ENCODE results near the gene AFF4.

GRCh38 chr5:132871459-132872284, 91.8 kb downstream of the AFF4 start:
- TF ChIP-seq, protein P1, sequence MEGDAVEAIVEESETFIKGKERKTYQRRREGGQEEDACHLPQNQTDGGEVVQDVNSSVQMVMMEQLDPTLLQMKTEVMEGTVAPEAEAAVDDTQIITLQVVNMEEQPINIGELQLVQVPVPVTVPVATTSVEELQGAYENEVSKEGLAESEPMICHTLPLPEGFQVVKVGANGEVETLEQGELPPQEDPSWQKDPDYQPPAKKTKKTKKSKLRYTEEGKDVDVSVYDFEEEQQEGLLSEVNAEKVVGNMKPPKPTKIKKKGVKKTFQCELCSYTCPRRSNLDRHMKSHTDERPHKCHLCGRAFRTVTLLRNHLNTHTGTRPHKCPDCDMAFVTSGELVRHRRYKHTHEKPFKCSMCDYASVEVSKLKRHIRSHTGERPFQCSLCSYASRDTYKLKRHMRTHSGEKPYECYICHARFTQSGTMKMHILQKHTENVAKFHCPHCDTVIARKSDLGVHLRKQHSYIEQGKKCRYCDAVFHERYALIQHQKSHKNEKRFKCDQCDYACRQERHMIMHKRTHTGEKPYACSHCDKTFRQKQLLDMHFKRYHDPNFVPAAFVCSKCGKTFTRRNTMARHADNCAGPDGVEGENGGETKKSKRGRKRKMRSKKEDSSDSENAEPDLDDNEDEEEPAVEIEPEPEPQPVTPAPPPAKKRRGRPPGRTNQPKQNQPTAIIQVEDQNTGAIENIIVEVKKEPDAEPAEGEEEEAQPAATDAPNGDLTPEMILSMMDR (IDR thresholded peaks at IDR 0.05) = no peak
- TF ChIP-seq POLR2A (IDR thresholded peaks at IDR 0.05) (no peak), POLR2AphosphoS5 (IDR thresholded peaks at IDR 0.05) (no peak)

Measured in gastroesophageal sphincter (tissue), 3 donors.